ENCODE data around the gene MPST. TPM values are rescaled to one million over a fixed set of nuclear protein-coding genes. Genes with fewer than 3 reads are reported as not detected.

Gene MPST
- total and polyA plus RNA-seq, 2 donors from 2014 or later = 44.4 to 167 TPM

DNA sequence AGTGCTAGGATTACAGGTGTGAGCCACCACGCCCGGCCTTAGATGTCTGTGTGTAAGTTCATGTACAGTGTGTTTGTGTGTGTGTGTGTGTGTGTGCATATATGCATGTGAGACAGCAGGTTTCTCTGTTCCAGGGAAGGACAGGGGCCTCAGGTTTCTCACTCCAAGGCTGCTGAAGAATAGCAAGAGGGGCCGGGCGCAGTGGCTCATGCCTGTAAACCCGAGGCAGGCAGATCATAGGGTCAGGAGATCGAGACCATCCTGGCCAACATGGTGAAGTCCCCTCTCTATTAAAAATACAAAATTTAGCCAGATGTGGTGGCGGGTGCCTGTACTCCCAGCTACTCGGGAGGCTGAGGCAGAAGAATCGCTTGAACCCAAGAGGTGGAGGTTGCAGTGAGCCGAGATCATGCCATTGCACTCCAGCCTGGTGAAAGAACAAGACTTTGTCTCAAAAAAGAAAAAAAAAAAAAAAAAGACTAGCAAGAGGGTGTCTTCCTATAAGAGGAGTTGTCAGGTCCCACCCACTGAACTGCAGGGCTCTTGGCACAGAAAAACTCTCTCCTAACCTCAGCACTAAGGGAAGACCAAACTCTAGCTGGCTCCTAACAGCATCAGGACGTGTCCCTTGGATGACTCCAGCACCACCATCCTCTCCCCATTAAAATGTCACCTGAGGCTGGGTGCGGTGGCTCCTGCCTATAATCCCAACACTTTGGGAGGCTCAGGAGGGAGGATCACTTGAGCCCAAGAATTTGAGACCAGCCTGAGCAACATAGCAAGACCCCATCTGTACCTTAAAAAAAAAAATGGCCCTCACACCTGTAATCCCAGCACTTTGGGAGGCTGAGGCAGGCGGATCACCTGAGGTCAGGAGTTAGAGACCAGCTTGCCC is 40.3 kb upstream of the MPST start:
- no peak for FAIRE-seq
- Histone ChIP-seq H3K27me3 (ENCODE audit: control insufficient read depth, insufficient read depth, low read length) (no peaks in the 10 kb centered on the region), H3K4me3 (ENCODE audit: low read length in 3 of 3) (no peak overlapping the region), H3K4me1 (ENCODE audit: control insufficient read depth in 2 of 3, insufficient read depth in 2 of 3, low read depth in 1 of 3, low read length in 3 of 3) (peaks cover 0 to 4% (median 0%) of the 10 kb centered on the region in 3 donors), H3K27ac (ENCODE audit: low read depth in 2 of 2, low read length in 2 of 2) (no peak overlapping the region), H3K9ac (ENCODE audit: low read length in 3 of 3) (no peak overlapping the region), H3K9me3 (ENCODE audit: control insufficient read depth in 2 of 3, insufficient read depth in 1 of 3, low read length in 3 of 3) (no peaks in the 10 kb centered on the region), H3K36me3 (ENCODE audit: control insufficient read depth in 2 of 3, insufficient read depth in 3 of 3, low read length in 3 of 3) (no peaks in the 10 kb centered on the region)
- intact Hi-C loops (cut with DNase I) = no loop called here
- TF ChIP-seq, protein P1, sequence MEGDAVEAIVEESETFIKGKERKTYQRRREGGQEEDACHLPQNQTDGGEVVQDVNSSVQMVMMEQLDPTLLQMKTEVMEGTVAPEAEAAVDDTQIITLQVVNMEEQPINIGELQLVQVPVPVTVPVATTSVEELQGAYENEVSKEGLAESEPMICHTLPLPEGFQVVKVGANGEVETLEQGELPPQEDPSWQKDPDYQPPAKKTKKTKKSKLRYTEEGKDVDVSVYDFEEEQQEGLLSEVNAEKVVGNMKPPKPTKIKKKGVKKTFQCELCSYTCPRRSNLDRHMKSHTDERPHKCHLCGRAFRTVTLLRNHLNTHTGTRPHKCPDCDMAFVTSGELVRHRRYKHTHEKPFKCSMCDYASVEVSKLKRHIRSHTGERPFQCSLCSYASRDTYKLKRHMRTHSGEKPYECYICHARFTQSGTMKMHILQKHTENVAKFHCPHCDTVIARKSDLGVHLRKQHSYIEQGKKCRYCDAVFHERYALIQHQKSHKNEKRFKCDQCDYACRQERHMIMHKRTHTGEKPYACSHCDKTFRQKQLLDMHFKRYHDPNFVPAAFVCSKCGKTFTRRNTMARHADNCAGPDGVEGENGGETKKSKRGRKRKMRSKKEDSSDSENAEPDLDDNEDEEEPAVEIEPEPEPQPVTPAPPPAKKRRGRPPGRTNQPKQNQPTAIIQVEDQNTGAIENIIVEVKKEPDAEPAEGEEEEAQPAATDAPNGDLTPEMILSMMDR (IDR thresholded peaks at IDR 0.05; ENCODE audit: borderline replicate concordance, extremely low read depth, insufficient read depth) = no peak
- DNase-seq = no peak

DNA sequence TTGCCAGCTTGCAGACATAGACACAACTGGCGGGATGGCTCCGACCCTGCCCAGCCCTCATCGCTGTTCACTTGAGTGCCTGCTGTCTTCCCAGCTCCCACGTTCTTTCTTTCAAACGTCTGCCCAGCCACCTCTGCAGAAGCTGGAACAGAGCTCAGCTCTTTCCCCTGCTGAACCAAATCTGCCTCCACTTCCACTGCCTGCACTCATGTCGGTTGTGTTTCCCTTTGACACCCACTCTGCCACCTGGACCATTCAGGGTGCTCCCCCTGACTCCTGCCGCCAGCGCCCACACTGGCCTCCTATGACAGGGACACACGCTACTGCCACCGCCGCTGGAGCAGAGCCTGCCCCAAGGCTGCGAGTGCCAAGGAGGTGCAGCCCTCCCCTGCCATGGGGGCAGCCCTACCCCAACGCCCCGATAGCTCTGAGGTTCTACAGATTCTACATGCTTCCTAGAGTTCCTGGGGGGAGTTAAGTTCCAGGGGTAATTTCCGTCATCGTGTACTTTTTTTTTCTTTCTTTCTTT is 38.2 kb upstream of the MPST start:
- H3K4me1 ChIP-seq (ENCODE audit: control insufficient read depth in 2 of 3, insufficient read depth in 2 of 3, low read depth in 1 of 3, low read length in 3 of 3) = peaks cover 0 to 4% (median 0%) of the 10 kb centered on the region in 3 donors
- no peak overlapping the region for H3K9ac ChIP-seq (ENCODE audit: low read length in 3 of 3)
- H3K4me3 ChIP-seq (ENCODE audit: low read length in 3 of 3) = no peak overlapping the region
- intact Hi-C loops (cut with DNase I) = no loop called here
- peak in 2 of 5 donors; percentile 26 to 34 for DNase-seq
- FAIRE-seq = no peak
- H3K9me3 ChIP-seq (ENCODE audit: control insufficient read depth in 2 of 3, insufficient read depth in 1 of 3, low read length in 3 of 3) = peaks cover 0 to 12% (median 8%) of the 10 kb centered on the region in 3 donors
- no peaks in the 10 kb centered on the region for H3K27me3 ChIP-seq (ENCODE audit: control insufficient read depth, insufficient read depth, low read length)
- TF ChIP-seq, protein P1 (IDR thresholded peaks at IDR 0.05; ENCODE audit: borderline replicate concordance, extremely low read depth, insufficient read depth) = no peak
- H3K36me3 ChIP-seq (ENCODE audit: control insufficient read depth in 2 of 3, insufficient read depth in 3 of 3, low read length in 3 of 3) = no peaks in the 10 kb centered on the region
- no peak overlapping the region for H3K27ac ChIP-seq (ENCODE audit: low read depth in 2 of 2, low read length in 2 of 2)

DNA sequence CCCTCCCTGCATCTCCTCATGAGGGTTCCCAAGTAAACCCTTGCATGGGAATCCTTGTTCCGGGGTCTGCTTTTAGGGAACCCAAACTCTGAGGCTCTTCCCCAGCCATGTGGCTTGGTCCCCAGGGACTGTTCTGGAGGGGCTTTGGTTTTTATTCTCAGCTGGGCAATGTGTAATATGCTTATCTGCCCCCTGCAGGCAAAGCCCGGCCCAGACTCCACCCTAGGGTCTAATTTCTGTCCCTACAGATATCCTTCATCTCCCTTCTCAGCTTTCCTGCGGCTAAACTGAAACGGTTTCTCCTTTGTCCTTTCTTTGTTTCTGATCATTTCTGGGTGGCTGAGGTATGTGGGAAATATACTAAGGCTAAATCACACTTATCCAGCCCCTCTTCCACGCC is 37.4 kb upstream of the MPST start:
- Histone ChIP-seq H3K27me3 (ENCODE audit: control insufficient read depth, insufficient read depth, low read length) (no peaks in the 10 kb centered on the region), H3K9ac (ENCODE audit: low read length in 3 of 3) (no peak overlapping the region), H3K4me1 (ENCODE audit: control insufficient read depth in 2 of 3, insufficient read depth in 2 of 3, low read depth in 1 of 3, low read length in 3 of 3) (peaks cover 0 to 4% (median 0%) of the 10 kb centered on the region in 3 donors), H3K4me3 (ENCODE audit: low read length in 3 of 3) (no peak overlapping the region), H3K27ac (ENCODE audit: low read depth in 2 of 2, low read length in 2 of 2) (no peak overlapping the region), H3K9me3 (ENCODE audit: control insufficient read depth in 2 of 3, insufficient read depth in 1 of 3, low read length in 3 of 3) (peaks cover 0 to 12% (median 8%) of the 10 kb centered on the region in 3 donors), H3K36me3 (ENCODE audit: control insufficient read depth in 2 of 3, insufficient read depth in 3 of 3, low read length in 3 of 3) (no peaks in the 10 kb centered on the region)
- DNase-seq = no peak
- FAIRE-seq = no peak
- TF ChIP-seq, protein P1 (IDR thresholded peaks at IDR 0.05; ENCODE audit: borderline replicate concordance, extremely low read depth, insufficient read depth) = no peak
- intact Hi-C loops (cut with DNase I) = no loop called here

Data from kidney (tissue), 14 donors.